Activated CD4-positive, CD25-positive, alpha-beta regulatory T cell (primary cell): Measurements from ENCODE around the gene C5AR2.
"Not testable (repeated sequence)": the region's sequence is repeated elsewhere in the genome, so short reads cannot be mapped to it uniquely, and the experiment has no call there.

ENCODE experiments used
- DNase-seq, 4 experiments: peaks; one replicate each; lab custom pipeline; 2025; lab: John Stamatoyannopoulos, UW

C5AR2 gene

DNA sequence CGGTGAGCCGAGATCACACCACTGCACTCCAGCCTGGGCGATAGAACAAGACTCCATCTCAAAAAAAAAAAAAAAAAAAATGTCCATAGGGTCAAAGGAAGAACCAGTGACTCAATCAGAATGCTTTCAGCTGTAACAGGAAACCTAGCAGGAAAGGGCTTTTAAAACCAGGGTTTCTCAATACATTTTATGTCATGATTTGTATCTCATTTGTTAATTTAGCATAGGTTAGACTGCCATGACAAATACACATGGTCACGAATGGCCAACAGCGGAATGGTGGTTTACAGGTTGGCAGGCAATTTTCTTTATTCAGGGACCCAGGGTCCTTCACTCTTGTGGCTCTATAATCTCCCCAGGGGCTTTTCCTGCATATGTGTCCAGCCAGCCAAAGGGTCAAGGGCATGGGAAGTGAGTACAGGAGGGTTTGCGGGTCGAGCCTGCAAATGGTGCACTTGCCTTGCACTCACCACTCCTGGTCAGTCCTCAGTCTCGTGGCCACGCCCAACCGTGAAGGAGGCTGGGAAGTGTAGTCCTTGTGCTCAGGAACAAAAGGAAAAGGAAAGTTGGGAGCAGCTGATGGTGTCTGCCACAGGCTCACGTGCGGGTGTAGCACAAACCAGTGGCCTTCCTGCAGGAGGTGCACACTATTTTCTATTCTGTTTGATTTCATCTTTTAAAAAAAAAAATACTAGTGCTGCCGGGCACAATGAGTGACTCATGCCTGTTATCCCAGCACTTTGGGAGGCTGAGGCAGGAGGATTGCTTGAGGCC lies 32.0 kb downstream of the C5AR2 start:
- no peak for DNase-seq

DNA sequence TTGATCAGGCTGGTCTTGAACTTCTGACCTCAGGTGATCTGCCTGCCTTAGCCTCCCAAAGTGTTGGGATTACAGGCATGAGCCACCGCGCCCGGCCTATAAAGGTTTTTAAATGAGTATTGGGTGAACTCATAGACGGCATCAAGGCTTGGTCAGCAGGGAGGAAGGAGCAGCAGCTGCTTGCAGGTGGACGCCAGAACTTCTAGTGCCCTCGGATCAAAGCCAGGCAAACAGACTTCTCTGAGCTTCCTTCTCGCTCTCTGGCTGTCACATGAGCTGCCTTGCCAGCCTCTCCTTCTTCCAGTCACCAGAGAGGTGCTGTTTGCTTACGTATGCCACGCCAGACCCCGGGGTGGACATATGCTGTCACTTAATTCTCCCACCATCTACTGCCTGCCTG lies 33.5 kb downstream of the C5AR2 start:
- DNase-seq: not testable (repeated sequence)

DNA sequence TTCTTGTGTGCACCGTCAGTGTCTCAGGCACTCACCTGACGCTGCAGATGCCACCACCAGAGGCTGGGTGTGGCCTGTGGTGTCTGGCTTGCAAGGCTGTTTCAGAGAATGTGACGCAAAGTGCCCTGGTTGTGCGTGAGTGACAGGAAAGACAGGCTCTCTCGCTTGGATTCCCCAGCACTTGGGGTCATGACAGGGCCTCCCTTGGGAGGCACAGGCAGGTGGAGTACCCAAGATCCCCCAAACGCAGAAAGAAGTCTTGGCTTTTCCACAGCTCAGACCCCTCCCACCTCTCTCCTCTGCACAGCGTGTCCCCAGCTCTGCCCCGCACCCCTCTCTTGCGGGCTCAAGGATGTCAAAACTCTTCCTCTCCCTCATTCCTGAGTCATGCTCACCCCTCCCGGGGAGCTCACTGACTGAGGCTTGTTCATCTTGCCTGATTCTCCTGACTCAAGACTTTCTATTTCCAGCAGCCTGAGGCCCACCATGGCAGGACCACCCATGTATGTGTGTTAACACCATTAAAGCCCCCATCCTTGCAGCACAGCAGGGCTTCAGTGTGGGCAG lies 38.2 kb downstream of the C5AR2 start:
- DNase-seq: no peak

GRCh38 chr19:47371261-47371660 lies 39.3 kb downstream of the C5AR2 start:
- no peak for DNase-seq

GRCh38 chr19:47372603-47373002 lies 40.6 kb downstream of the C5AR2 start:
- no peak for DNase-seq

DNA sequence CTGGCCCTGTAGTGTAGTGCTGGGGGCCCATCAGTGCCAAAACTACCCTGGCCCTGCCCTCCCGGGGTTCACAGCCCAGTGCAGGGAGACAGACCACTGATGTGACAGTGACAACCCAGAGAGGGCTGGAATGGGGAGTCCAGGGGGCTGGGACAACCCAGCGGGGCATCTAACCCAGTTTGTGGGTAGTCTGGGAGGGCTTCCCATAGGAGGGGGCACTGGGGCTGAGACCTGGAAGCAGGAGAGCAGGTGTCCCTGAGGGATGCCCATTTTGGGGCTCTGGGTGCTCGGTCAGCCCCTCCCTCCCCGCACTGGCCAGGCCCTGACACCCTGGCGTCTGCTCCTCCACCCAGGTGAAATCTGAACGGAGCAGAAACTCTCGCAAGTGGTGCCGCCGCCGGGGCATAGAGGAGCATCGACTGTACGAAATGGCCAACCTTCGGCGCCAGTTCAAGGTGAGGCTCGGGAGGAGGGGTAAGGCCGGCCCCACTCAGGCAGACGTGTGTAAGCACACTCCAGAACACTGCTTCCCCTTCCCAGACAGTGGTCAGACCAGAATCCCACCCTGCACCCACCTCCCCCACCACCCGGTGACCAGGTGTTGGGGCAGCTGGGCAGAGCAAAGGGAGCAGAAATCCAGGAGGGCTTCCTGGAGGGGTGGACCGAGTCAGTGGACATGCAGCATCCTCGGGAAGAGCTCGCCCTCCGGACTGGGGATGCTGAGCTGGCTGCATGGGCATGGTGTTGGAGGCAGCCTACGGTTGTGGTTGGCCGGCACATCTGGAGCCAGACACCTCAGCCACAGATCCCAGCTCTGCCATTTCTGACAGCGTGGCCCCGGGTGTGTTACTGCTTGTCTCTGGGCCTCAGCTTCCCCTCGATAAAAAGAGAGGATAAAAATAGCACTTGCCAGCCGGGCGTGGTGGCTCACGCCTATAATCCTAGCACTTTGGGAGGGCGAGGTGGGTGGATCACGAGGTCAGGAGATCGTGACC lies 41.6 kb downstream of the C5AR2 start:
- no peak for DNase-seq

DNA sequence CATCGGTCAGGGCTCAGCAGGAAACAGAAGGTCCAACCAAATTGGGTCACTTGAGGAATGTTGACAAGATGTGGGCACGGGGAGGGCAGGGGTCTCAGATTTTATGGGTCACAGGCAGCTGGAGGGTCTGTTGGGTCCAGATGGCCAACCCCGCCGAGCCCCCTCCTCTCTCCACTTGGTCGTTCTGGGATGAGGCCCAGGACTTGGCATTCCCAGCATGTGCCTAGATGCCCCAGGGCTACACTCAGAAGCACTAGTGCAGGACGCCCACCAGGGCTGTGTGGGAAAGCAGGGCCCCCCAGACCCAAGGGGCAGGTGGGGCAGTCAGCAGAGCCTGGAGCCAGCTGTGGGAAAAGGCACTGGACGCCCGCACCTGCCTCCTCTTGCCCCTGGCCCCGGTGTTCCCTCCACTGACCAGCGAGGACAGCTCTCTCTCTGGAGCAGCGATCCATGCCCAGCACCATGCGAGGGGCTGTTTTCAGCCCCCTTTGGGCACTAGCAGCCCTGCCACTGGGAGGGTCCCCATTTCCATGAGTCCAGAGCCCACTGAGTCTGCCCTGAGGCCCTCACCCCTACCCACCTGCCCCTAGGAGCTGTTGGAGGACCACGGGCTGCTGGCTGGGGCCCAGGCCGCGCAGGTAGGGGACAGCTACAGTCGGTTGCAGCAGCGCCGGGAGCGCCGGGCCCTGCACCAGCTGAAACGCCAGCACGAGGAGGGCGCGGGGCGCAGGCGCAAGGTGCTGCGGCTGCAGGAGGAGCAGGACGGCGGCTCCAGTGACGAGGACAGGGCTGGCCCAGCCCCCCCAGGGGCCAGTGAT lies 43.1 kb downstream of the C5AR2 start:
- DNase-seq: no peak

GRCh38 chr19:47375694-47376588 lies 44.0 kb downstream of the C5AR2 start:
- no peak for DNase-seq

- DNase-seq: no peak
These were observed 44.7 kb downstream of the C5AR2 start for GRCh38 chr19:47376589-47377144.

DNA sequence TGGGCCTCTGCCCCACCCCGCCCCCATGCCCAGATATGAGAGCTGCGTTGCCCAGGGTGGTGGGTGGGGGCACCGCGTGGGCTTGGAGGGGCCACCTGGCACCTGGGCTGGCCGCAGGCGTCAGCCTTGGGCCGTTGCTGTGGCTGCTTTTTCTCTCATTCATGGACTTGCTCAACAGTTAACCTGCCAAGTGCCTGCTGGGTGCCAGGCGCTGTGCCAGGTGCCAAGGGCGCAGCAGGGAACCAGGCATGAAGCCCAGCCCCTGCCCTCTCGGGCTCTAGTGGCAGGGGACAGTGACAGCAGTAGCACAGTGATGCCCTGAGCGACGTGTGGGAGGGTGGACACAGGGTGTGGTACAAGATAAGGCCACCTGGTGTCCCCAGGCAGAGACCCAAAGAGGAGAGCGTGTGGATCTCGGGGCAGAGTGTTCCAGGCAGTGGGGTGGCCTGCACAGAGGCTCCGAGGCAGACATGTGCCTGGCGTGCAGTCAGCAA lies 45.3 kb downstream of the C5AR2 start:
- no peak for DNase-seq

DNA sequence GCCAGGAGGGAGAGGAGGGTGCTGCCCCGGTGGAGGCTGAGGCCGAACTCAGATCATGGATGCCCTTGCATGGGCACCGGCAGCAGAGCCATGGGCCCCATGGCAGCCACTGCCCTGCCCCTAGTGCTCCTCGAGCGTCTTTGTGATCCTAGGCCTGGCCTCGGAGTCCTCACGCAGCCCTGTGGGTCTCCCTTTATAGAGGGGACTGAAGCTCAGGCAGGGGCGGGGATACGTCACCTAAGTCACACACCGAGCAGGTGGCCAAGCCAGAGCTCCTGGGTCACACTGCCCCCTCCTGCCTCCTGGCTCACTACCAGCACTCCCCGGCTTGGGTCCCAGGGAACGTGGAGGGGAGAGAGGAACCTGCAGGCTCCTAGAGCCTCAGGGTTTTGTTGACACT lies 45.8 kb downstream of the C5AR2 start:
- DNase-seq: no peak

DNA sequence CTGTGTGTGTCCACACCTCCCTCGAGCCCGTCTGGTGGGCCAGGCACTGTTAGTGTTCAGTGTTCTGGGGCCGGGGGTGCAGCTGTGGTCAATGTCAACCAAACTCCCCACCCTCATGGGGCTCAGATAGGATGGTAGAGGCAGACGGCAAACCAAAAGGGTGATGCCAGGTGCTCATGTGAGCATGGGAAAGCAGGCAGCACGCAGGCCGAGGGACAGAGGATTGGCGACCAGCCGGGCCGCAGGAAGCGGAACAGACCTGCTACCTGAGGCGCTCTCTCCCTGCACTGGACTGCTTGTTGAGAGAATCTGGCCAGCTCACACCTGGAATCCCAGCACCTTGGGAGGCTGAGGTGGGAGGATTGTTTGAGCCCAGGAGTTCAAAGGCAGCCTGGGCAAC lies 46.3 kb downstream of the C5AR2 start:
- DNase-seq: no peak

GRCh38 chr19:47379381-47379938 lies 47.5 kb downstream of the C5AR2 start:
- no peak for DNase-seq

DNA sequence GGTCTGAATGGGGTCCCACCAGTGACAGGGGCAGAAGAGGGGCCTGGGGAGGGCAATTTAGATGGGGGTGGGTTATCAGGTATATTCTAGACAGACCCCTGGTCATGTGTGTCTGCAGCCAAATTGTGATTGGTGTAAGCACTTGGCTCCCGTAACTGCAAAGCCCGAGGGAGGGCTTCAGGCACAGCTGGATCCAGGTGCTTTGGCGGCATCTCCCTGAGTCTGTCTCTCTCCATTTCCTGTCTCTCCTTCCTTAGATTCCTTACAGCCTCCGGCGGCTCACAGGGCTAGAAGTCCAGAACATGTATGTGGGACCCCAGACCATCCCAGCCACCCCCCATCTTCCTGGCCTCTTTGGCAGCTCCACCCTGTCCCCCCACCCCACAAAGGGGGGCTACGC lies 48.6 kb downstream of the C5AR2 start:
- DNase-seq: no peak

DNA sequence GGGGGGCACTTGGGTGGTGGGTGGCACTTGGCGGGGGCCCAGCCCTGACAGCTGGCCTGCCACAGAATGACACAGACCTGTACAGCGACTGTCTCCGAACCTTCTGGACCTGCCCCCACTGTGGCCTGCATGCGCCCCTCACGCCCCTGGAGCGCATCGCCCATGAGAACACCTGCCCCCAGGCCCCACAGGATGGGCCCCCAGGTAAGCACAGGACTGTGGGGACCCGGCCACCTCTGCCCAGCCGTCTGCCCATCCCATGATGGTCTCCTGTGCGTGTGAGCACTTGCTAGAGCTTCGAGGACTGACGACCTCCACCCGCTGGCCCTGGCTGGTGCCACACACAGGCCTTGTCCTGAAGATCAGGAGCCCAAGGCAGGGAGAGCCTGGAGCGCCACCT lies 49.1 kb downstream of the C5AR2 start:
- DNase-seq: no peak

GRCh38 chr19:47381653-47382279 lies 49.8 kb downstream of the C5AR2 start:
- no peak for DNase-seq

- not testable (repeated sequence) for DNase-seq
These were observed 51.9 kb downstream of the C5AR2 start for GRCh38 chr19:47383890-47384289.

GRCh38 chr19:47384533-47384932 lies 52.6 kb downstream of the C5AR2 start:
- DNase-seq: not testable (repeated sequence)

GRCh38 chr19:47386582-47386981 lies 54.6 kb downstream of the C5AR2 start:
- not testable (repeated sequence) for DNase-seq
